Activated T-helper 17 cell treated with anti-CD3 and anti-CD28 coated beads, Interleukin-2, amount 50 U/mL, for 72 hours (primary cell): Measurements from ENCODE around the gene PTGER3. TPM values are rescaled to one million over a fixed set of nuclear protein-coding genes. Genes with fewer than 3 reads are reported as not detected.

Experiments
- total RNA-seq, 2 donors: library from RNA; stranded (reverse); gene quantifications; one replicate each; pipeline ENCODE4 v1.2.3, GENCODE V29; 2022

Gene PTGER3
- total RNA-seq, 2 donors from 2014 or later, result not detected

Other genes with a start within 250 kb of the PTGER3 start
- gene ZRANB2, start 33.2 kb upstream of the PTGER3 start, total RNA-seq, result 10 to 100 TPM; 88.5 to 98.7 TPM